Endothelial cell of umbilical vein (primary cell): ENCODE results near the gene CELF2.

ENCODE experiments used
- CTCF ChIP-seq, 2 donors: IDR thresholded peaks; 1 replicate in 1 of 2; 2 replicates in 1 of 2; pipeline ENCODE4 v1.5.1; 2011; ENCODE audit warnings: low read length in 2 of 2, mild to moderate bottlenecking in 2 of 2, moderate library complexity in 2 of 2, control low read depth in 1 of 2, inconsistent platforms in 1 of 2, low read depth in 1 of 2; ENCODE audit not compliant: insufficient read depth in 1 of 2; ENCODE audit errors: extremely low read depth in 1 of 2
- EZH2 ChIP-seq: IDR thresholded peaks from 2 replicates; pipeline ENCODE4 v1.6.1; 2012; ENCODE audit warnings: borderline replicate concordance, low read depth, mild to moderate bottlenecking, moderate library complexity, low read length, inconsistent platforms; ENCODE audit not compliant: severe bottlenecking
- GATA2 ChIP-seq: IDR thresholded peaks from 2 replicates; pipeline ENCODE4 v1.7.0; 2011; ENCODE audit warnings: low read depth, mild to moderate bottlenecking, moderate library complexity, mixed read lengths, low read length; ENCODE audit not compliant: insufficient read length, insufficient read depth
- JUN ChIP-seq: IDR thresholded peaks from 2 replicates; pipeline ENCODE4 v1.6.1; 2011; ENCODE audit warnings: borderline replicate concordance, low read depth; ENCODE audit not compliant: insufficient read length, insufficient read depth
- MAX ChIP-seq: IDR thresholded peaks from 2 replicates; pipeline ENCODE4 v1.6.1; 2011; ENCODE audit not compliant: insufficient read depth, insufficient read length
- MYC ChIP-seq: IDR thresholded peaks from one replicate; pipeline ENCODE4 v1.6.1; 2011; ENCODE audit warnings: mild to moderate bottlenecking, low read depth, low read length
- POLR2A ChIP-seq: IDR thresholded peaks from 2 replicates; pipeline ENCODE4 v1.6.1; 2012; ENCODE audit warnings: low read depth, mild to moderate bottlenecking, control low read depth, low read length
- POLR2AphosphoS5 ChIP-seq: IDR thresholded peaks from 2 replicates; pipeline ENCODE4 v1.6.1; 2012; ENCODE audit warnings: low read depth, mild to moderate bottlenecking, control low read depth, low read length, moderate library complexity; ENCODE audit not compliant: insufficient read depth

GRCh38 chr10:11272915-11273389 lies 255.3 kb downstream of the CELF2 start:
- TF ChIP-seq JUN: no peak
- no peak for TF ChIP-seq CTCF (IDR thresholded peaks at IDR 0.05; ENCODE audit: extremely low read depth in 1 of 2, insufficient read depth in 1 of 2, low read depth in 1 of 2, low read length in 2 of 2)
- TF ChIP-seq POLR2A: no peak
- no peak for TF ChIP-seq POLR2AphosphoS5
- TF ChIP-seq MYC: no peak
- no peak for TF ChIP-seq MAX
- TF ChIP-seq EZH2: no peak
- no peak for TF ChIP-seq GATA2
